HFFc6 (cell line): ENCODE data around the gene DPPA5. TPM values are rescaled to one million over a fixed set of nuclear protein-coding genes. Genes with fewer than 3 reads are reported as not detected.
"Not testable (repeated sequence)": the region's sequence is repeated elsewhere in the genome, so short reads cannot be mapped to it uniquely, and the experiment has no call there.

Experiments used
- DNase-seq: peaks from one replicate; pipeline ENCODE4 v3.0.0-alpha.2; 2018
- H3K27ac Mint-ChIP-seq: 2 replicates; pipeline ENCODE4 v1.8.0; 2020; ENCODE audit warnings: mild to moderate bottlenecking, mixed read lengths
- H3K27me3 Mint-ChIP-seq: 2 replicates; pipeline ENCODE4 v1.8.0; 2021; ENCODE audit warnings: mild to moderate bottlenecking, moderate library complexity, mixed read lengths; ENCODE audit not compliant: insufficient read depth
- H3K36me3 Mint-ChIP-seq: 2 replicates; pipeline ENCODE4 v1.8.0; 2021; ENCODE audit warnings: low read depth, mixed read lengths
- H3K4me1 Mint-ChIP-seq: 2 replicates; pipeline ENCODE4 v1.8.0; 2020; ENCODE audit warnings: low read depth, mixed read lengths
- H3K4me3 Mint-ChIP-seq: 2 replicates; pipeline ENCODE4 v1.8.0; 2020; ENCODE audit warnings: mild to moderate bottlenecking, moderate library complexity, mixed read lengths
- H3K9me3 Mint-ChIP-seq: 2 replicates; pipeline ENCODE4 v1.8.0; 2020; ENCODE audit warnings: mild to moderate bottlenecking, mixed read lengths
- CTCF ChIP-seq: fragments of 200-600 bp; sonication (generic); IDR thresholded peaks from 2 replicates; pipeline ENCODE4 v1.5.0; 2021; ENCODE audit warnings: antibody characterized with exemption, mild to moderate bottlenecking
- total RNA-seq, 6 experiments: library from RNA; stranded (reverse); fragmentation: NEBNext Ultra II Directional; extraction: Animal tissue kit (Norgen Biotek cat#: 25700); gene quantifications; 2 replicates in 1 of 6; 3 replicates in 5 of 6; pipeline ENCODE4 v1.2.3, GENCODE V29; 2021

The DPPA5 gene
- total RNA-seq, 6 experiments from 2014 or later = not detected

- Mint-ChIP-seq H3K4me1 (peaks cover 23% of the 10 kb centered on the region), H3K27me3 (no peaks in the 10 kb centered on the region; the same call in 1 of the 2 replicates), H3K27ac (no peak overlapping the region), H3K36me3 (no peaks in the 10 kb centered on the region), H3K9me3 (no peaks in the 10 kb centered on the region), H3K4me3 (no peak overlapping the region)
- DNase-seq = no peak
- TF ChIP-seq CTCF = no peak
Observed at GRCh38 chr6:73391675-73392074, 37.6 kb upstream of the DPPA5 start.

- no peak for DNase-seq
- no peaks in the 10 kb centered on the region for H3K9me3 Mint-ChIP-seq
- peaks cover 23% of the 10 kb centered on the region for H3K4me1 Mint-ChIP-seq
- H3K27me3 Mint-ChIP-seq = no peaks in the 10 kb centered on the region; the same call in 1 of the 2 replicates
- H3K27ac Mint-ChIP-seq = no peak overlapping the region
- H3K36me3 Mint-ChIP-seq = no peaks in the 10 kb centered on the region
- no peak overlapping the region for H3K4me3 Mint-ChIP-seq
- no peak for TF ChIP-seq CTCF
Observed at GRCh38 chr6:73389854-73390253, 35.8 kb upstream of the DPPA5 start.

GRCh38 chr6:73388800-73389512 is 34.9 kb upstream of the DPPA5 start:
- no peaks in the 10 kb centered on the region for H3K36me3 Mint-ChIP-seq
- peak; percentile 55 for DNase-seq
- H3K4me3 Mint-ChIP-seq = peak overlapping the region; percentile 89
- peak; percentile 83 for TF ChIP-seq CTCF
- no peaks in the 10 kb centered on the region; the same call in 1 of the 2 replicates for H3K27me3 Mint-ChIP-seq
- H3K27ac Mint-ChIP-seq = peak overlapping the region; percentile 89
- H3K9me3 Mint-ChIP-seq = no peaks in the 10 kb centered on the region
- H3K4me1 Mint-ChIP-seq = peaks cover 23% of the 10 kb centered on the region

GRCh38 chr6:73388433-73388799 is 34.3 kb upstream of the DPPA5 start:
- peak overlapping the region; percentile 89 for H3K4me3 Mint-ChIP-seq
- TF ChIP-seq CTCF = no peak
- DNase-seq = no peak
- H3K36me3 Mint-ChIP-seq = no peaks in the 10 kb centered on the region
- no peaks in the 10 kb centered on the region for H3K9me3 Mint-ChIP-seq
- H3K27ac Mint-ChIP-seq = peak overlapping the region; percentile 89
- peaks cover 19% of the 10 kb centered on the region for H3K4me1 Mint-ChIP-seq
- H3K27me3 Mint-ChIP-seq = no peaks in the 10 kb centered on the region; the same call in 1 of the 2 replicates

GRCh38 chr6:73382462-73383113 is 28.5 kb upstream of the DPPA5 start:
- no peaks in the 10 kb centered on the region for H3K9me3 Mint-ChIP-seq
- H3K27me3 Mint-ChIP-seq = no peaks in the 10 kb centered on the region; the same call in 1 of the 2 replicates
- TF ChIP-seq CTCF = no peak
- peak; percentile 45 for DNase-seq
- H3K4me3 Mint-ChIP-seq = no peak overlapping the region
- H3K36me3 Mint-ChIP-seq = no peaks in the 10 kb centered on the region
- no peak overlapping the region for H3K27ac Mint-ChIP-seq
- H3K4me1 Mint-ChIP-seq = no peaks in the 10 kb centered on the region

- H3K36me3 Mint-ChIP-seq, DNase-seq, H3K4me1 Mint-ChIP-seq, H3K27ac Mint-ChIP-seq, H3K9me3 Mint-ChIP-seq, H3K4me3 Mint-ChIP-seq, H3K27me3 Mint-ChIP-seq: not testable (repeated sequence)
Observed at GRCh38 chr6:73381531-73381930, 27.5 kb upstream of the DPPA5 start.
